CD1c-positive myeloid dendritic cell (primary cell): Measurements from ENCODE around the gene EXPH5.
"Not testable (repeated sequence)": the region's sequence is repeated elsewhere in the genome, so short reads cannot be mapped to it uniquely, and the experiment has no call there.

Source experiments
- DNase-seq: peaks from one replicate; pipeline ENCODE4 v3.0.0-alpha.2; 2016; ENCODE audit errors: extremely low spot score

EXPH5 gene, protein sequence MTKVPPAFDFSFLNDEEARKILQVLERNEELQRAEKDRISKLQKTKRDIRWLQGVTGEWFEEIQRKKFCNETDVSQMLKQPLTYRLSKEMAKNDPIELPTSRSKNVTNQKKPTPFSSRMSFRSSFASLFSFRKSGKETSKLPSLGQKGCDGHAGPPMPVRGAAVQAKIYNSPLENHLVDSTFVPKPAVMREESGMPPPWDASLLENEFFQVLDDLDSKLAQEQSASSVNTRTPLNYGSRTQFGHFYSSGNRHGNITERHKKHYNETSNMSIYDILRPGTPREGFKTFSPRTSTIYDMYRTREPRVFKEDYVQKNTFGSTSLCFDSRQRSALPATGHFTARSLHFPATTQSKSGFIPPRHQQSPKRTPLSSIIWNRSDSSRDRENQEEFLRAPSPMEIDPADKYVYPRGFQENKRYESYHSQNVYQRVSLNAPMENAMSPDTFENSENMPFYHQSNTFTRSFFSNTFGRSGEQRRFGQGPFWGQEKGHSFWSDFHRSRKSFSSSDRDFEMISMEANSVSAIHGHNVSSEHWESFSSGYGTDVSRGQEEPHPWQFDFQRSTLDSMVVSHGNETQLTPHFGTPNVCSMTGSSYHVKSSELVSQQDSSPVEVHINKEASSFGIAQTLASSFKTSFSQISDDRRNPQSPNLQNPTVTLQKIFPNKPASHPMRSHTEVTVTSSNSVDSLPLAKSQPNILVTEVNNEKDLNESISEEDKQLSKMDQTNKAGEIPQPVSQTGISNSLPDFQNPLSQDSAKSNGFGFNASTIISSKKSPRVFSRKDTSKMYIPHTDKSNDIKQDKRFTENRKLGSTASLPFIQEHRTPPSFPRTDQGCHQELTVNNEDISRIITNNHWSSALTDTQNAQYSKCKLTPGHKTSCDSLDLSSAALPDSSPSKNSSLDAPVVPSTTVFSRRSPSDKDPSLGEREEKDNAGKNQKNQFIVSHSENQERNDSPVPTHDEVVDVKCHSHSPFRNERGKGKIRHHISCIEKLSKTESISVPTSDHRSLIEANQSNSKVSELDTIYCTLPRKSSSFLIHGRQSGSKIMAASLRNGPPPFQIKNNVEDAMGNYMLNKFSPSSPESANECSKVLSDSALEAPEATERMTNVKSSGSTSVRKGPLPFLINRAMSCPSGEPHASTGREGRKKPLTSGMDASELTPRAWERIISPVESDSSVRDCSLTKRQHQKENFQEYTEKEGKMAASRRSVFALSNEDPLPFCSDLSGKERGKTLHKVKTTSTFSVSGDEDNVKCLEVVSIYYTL (N-terminal part only)

DNA sequence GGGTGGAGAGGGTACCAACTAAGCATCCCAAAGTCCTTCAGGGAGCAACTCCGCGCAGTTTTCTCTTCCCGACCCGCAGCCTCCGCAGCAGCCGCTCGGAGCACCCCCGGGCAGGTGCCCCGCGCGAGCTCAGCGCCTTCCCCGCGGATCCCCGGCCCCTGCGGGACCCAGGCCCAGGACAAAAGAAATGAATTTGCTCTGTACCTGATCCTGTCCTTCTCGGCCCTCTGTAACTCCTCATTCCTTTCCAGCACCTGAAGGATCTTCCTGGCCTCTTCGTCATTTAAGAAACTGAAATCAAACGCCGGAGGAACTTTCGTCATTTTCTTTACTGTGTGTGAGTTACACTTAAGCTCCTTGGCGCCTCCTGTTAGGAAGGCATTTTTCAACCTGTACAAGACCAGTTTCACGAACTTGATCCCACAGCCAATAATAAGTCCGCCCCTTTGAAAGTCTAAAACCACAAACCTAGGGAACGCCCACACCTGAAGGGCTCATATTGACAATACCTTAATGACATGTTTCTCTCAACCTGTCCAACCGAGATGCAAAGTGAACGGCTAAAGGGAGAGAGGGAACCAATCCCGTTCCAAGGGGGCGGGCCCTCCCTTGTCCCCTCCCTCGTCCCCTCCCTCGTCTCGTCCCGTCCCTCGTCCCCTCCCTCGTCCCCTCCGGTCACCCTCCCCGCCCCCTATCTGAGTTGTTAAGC is at the start of gene EXPH5:
EXPH5 (minus strand) TSS at position 555 of the 709 bp plus-strand sequence; CDS start at position 323, 232 bp downstream.
- peak; percentile 69 for DNase-seq

GRCh38 chr11:108641752-108642151 is 48.2 kb upstream of the EXPH5 start:
- DNase-seq, result not testable (repeated sequence)

GRCh38 chr11:108639146-108639545 is 45.6 kb upstream of the EXPH5 start:
- no peak for DNase-seq

- no peak for DNase-seq
Observed at GRCh38 chr11:108636222-108636621, 42.7 kb upstream of the EXPH5 start.

- no peak for DNase-seq
Observed at GRCh38 chr11:108635106-108635505, 41.5 kb upstream of the EXPH5 start.

DNA sequence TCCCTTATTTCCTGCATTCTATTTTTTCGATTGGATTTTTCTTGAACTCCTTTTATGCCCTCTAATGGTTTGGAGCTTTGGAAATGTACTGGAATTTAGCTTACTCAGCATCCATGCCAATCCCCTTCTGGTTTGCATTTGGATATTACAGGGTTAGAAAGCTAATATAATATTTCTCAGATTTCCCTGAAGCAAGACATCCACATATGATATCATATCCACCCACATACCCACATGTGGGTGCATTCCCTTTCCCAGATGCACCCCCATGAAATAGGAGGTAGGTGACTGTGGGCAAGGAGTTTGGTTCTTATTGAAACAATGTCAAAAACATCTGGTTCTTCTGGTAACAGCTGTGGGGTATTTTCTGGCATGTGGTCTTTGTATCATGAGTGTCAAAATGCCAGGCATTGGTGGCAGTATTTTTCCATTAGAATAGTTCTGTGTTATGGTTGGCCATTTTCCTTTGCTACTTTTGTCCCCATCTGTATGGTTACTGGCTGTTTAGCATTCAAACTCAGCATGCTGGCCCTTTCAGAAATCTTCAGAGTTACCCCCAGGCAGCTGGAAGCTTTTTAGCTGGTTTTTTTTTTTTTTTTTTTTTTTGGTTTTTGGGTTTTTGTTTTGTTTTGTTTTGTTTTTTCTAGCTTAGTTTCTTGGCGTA is 38.6 kb upstream of the EXPH5 start:
- DNase-seq, result no peak

DNA sequence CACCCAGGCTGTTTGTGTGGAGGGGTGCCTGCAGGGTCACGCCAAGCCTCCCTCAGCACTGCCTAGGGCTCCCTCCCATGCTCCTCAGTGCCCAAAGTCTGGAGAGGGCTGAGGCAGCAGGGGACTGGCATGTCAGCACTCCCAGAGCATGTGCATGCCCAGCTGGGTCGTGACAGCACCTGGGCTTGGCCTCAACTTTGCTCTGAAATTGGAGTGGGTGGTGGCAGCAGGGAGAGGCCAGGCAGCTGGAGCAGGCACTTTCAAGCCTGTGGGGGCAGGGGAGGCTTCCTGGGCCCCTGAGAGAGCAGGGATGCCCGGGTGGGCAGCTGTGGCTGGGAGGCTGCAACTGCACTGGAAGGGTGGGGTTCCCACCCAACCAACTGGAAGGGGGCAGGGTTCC is 35.7 kb upstream of the EXPH5 start:
- DNase-seq, result no peak

DNA sequence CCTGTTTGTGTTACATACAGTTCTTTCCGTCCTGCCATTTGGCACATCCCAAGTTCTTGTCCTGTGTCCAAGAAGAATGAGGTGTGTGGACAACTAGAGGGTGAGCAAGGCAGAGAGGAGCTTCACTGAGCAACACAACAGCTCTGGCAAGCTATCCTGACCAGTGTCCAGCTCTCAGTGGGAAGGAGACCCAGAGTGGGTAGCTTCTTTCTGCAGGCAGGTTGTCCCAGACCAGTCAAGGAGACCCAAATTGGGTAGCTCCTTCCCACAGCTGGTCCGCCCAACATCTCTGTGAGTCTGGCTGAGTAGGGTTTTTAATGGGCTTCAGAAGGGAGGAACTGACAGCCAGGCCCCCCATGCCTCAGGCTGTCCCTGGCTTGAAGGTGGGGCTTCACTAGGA is 35.2 kb upstream of the EXPH5 start:
- DNase-seq, result no peak

DNA sequence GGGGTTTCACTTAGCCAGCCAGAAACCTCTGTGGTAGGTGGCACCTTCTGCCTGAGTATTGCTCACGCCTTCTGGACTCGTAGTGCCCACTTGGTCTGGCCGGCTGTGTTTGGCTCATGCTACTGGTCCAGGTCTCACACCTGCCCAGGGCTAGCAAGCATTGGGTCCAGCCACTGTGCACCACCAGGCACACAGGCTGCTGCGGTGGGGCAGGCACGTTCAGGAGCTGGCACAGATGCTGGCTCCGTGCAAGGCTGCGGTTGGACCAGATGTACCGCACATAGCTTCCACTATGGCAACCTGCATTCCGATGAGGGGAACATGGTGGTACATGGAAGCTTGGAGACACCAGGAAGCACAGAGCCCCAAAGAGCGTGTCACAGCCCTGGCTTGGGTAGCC is 34.8 kb upstream of the EXPH5 start:
- DNase-seq, result no peak

DNA sequence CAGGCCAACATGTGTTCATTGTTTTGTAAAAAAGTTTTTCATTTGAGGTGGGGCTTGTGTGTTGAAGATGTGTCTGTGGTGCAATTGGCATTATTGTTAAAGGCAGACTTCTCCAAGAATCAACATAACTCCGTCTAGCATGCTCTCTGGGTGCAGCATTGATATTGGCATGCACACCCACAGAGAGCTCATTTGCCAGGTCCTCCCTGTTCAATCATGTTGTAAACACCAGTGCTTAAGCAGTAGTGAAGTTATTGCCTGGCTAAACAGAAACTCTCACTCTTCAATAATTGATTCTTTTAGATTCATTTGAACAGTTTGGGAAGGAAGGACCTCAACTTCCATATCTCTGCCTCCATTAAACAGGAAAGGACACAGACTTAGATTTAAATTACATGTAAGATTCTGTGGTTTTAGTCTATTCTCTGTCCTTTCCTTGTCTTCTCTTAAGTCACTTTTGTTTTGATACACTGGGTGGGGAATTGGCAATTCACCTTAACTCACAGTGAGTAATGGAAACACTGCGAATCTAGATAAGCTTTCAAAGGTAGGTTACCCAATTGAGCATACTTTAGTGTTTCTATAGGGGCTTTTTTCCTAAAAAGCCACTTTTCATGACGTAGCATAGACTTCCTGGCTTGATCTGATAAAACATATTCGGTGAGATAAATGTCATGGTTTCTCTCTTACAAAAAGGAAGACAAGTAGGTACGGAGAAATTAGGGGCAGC is 30.8 kb upstream of the EXPH5 start:
- DNase-seq, result no peak

- DNase-seq, result no peak
Observed at GRCh38 chr11:108622341-108622740, 28.8 kb upstream of the EXPH5 start.

DNA sequence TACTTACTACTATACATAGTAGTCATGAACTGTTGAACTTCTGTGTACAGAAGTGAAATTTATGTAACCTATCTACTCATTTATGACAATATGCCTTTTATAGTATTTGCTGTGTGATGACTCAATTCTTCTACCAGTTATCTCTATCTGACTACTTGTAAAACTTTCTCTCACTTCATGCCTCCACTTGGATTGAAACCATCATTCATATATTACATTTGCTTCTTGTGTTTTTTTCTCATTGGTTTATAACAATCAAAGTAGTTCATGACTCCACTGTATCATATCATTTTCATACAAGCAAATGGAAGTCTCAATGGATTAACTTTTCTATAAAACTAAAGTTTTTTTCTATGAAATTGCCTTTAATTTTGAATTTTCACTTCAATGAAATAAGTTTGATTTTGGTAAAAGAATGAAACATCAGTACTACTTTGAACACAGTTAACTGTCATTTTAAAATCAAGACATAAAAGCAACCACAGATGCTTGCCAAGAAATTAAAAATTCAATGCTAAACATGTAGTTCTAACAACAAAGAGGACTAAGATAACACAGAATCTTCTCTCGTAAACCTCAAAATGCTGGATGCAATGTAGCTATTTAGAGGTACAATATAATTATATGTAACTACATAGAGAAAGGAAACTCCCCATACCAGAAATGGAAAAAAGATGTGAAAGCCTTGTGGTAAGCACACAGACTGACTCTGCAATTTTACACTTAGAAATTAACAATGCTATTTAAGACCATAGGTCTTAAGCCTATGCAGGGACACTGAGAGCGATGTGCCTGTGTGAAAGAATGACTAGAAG is 27.6 kb upstream of the EXPH5 start:
- no peak for DNase-seq

DNA sequence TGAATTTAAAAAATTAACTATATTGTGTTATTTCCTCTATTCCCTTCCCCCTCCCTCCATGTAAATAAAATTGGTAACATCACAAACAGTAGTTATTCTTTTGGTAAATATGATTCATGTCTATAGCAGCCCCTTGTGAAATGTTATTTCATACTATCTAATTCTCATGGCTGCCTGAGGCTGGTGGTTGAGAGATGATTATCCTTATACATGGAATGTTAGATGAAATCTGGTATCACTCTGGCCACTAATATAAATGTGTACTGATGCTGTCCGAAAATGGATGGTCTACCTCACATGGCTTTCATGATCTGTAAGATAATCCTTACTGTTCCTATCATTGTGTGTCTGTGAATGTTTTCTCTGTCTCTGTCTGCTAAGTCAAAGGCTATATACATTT is 25.0 kb upstream of the EXPH5 start:
- DNase-seq, result no peak

DNA sequence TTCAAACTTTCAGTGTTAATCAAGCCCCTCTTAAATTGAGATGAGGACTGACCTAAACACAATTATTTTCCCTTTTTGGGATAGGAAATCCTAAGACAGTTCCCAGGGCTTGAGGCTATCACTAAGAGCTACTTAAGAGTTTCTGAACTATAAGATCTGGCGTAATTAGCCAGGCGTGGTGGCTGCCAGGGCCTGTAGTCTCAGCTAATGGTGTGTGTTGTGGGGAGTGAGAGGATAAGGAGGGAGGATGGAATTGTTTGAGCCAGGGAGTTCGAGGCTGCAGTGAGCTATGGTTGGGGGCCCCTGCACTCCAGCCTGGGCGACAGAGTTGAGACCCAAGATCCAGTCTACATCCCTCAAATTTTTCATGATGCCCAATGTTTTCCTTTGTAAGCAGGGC is 23.5 kb upstream of the EXPH5 start:
- no peak for DNase-seq

DNA sequence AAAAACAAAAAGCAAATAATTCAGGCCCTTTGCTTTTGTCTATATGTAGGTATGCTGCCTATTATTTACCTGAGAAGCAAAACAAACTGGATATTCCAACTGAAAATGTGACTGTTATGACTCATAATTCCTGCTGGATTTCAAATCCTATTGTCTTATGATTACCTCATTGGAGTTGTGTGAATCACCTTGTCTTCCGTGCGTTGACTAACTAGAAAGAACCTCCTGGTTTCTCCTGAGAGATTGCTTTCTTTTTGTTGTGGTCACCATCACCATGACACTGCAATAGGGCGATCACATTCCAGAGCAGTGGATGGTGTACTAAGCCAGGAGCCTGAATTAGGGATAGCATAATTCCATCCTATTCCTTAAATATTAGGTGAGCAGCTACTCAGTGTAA is 23.0 kb upstream of the EXPH5 start:
- no peak for DNase-seq

- DNase-seq, result no peak
Observed at GRCh38 chr11:108614086-108614485, 20.5 kb upstream of the EXPH5 start.

- DNase-seq, result no peak
Observed at GRCh38 chr11:108609682-108610081, 16.1 kb upstream of the EXPH5 start.

DNA sequence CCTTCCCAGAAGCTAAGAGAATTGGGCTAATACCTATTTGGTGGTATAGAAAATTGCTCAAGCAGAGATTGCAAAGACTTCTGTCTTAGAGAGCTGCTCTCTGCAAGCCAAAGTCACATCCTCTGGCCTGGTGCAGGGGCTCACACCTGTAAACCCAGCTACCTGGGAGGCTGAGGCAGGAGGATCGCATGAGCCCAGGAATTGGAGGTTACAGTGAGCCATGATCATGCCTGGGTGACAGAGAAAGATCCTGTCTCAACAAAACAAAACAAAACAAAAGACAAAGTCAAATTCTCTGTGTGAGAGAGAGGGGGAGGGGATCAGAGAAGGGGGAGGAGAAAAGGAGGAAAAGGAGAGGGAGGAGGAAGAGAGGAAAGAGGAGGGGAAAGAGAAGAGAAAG is 15.0 kb upstream of the EXPH5 start:
- DNase-seq, result no peak

- DNase-seq, result no peak
Observed at GRCh38 chr11:108606495-108607160, 13.1 kb upstream of the EXPH5 start.
